ENCODE data around the gene ADH1A. TPM values are rescaled to one million over a fixed set of nuclear protein-coding genes. Genes with fewer than 3 reads are reported as not detected.

The ADH1A gene
- polyA plus RNA-seq, 1 donor (not counting 4 experiments of a cell fraction or from before 2014, with no cell fraction given) = not detected

DNA sequence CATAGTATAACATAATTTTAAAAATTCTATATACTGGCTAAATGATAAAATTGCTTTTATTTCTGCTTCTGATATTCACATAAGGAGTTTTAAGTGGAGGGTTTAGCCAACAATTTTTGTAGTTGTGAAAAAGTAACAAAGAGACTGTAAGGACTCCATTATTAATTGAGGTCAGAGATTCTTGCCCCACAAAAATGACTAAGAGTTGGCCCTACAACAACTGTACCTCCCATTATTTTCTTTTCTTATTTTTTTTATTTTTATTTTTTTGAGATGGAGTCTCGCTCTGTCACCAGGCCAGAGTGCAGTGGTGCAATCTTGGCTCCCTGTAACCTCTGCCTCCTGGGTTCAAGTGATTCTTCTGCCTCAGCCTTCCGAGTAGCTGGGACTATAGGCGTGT lies 39.9 kb upstream of the ADH1A start:
- dilution Hi-C loops (cut with MboI; ENCODE audit: extremely low pct_ligation_motif_present, low sequenced_read_pairs) = no loop called here
- H3K4me2 ChIP-seq (ENCODE audit: control insufficient read depth, extremely low read depth, insufficient read depth, low read depth, low read length) = no peak overlapping the region
- no peak for FAIRE-seq
- H3K27me3 ChIP-seq (ENCODE audit: control insufficient read depth, extremely low read depth, insufficient read depth, low read length) = no peaks in the 10 kb centered on the region
- H2AFZ ChIP-seq (ENCODE audit: control insufficient read depth, low read length) = no peak overlapping the region
- no peak overlapping the region for H3K27ac ChIP-seq (ENCODE audit: control insufficient read depth, insufficient read depth, low read length)
- H3K9ac ChIP-seq (ENCODE audit: control insufficient read depth, extremely low read depth, insufficient read depth, low read length) = no peak overlapping the region
- H3K4me3 ChIP-seq (ENCODE audit: control insufficient read depth in 2 of 3, extremely low read depth in 1 of 3, insufficient read depth in 2 of 3, low read depth in 1 of 3, low read length in 3 of 3) = no peak overlapping the region
- H3K9me3 ChIP-seq (ENCODE audit: control insufficient read depth, low read depth, low read length) = no peaks in the 10 kb centered on the region
- H3K79me2 ChIP-seq (ENCODE audit: control insufficient read depth, insufficient read depth, low read length) = no peaks in the 10 kb centered on the region
- no peaks in the 10 kb centered on the region for H3K4me1 ChIP-seq (ENCODE audit: control insufficient read depth, extremely low read depth, insufficient read depth, low read length)
- TF ChIP-seq EZH2 (IDR thresholded peaks at IDR 0.05; ENCODE audit: low read length) (no peak), CTCF (optimal IDR thresholded peaks at IDR 0.05 in 1 of 3, IDR thresholded peaks at IDR 0.05 in 1 of 3, conservative IDR thresholded peaks at IDR 0.05 in 1 of 3; ENCODE audit: extremely low read depth in 1 of 3, insufficient read depth in 2 of 3, low read length in 3 of 3) (no peak)
- H3K36me3 ChIP-seq (ENCODE audit: control insufficient read depth in 2 of 2, extremely low read depth in 1 of 2, insufficient read depth in 2 of 2, low read length in 2 of 2) = no peaks in the 10 kb centered on the region
- H3K9me1 ChIP-seq (ENCODE audit: control insufficient read depth, extremely low read depth, insufficient read depth, low read length) = no peaks in the 10 kb centered on the region
- DNase-seq (ENCODE audit: low read depth, low spot score) = no peak
- H4K20me1 ChIP-seq (ENCODE audit: control insufficient read depth, extremely low read depth, insufficient read depth, low read length) = no peaks in the 10 kb centered on the region

DNA sequence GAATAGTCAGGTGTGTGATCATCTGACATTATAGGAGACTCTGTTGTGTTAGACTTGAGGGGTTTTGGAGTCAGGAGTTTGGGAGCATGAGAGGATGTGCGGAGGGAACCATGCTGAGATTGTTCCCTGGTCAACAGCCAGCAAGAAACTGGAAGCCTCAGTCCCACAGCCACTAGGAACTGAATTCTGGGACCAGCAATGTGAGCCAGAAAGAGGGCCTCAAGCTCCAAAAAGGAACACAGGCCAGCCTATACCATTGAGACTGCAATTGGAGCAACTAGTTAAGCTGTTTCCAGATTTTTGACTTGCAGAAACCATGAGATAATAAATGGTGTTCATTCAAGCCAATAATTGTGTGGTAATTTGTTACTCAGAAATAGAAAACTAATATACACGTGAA lies 39.1 kb upstream of the ADH1A start:
- TF ChIP-seq EZH2 (IDR thresholded peaks at IDR 0.05; ENCODE audit: low read length) (no peak), CTCF (optimal IDR thresholded peaks at IDR 0.05 in 1 of 3, IDR thresholded peaks at IDR 0.05 in 1 of 3, conservative IDR thresholded peaks at IDR 0.05 in 1 of 3; ENCODE audit: extremely low read depth in 1 of 3, insufficient read depth in 2 of 3, low read length in 3 of 3) (no peak)
- FAIRE-seq = no peak
- H3K36me3 ChIP-seq (ENCODE audit: control insufficient read depth in 2 of 2, extremely low read depth in 1 of 2, insufficient read depth in 2 of 2, low read length in 2 of 2) = no peaks in the 10 kb centered on the region
- H3K4me2 ChIP-seq (ENCODE audit: control insufficient read depth, extremely low read depth, insufficient read depth, low read depth, low read length) = no peak overlapping the region
- H3K27ac ChIP-seq (ENCODE audit: control insufficient read depth, insufficient read depth, low read length) = no peak overlapping the region
- no peaks in the 10 kb centered on the region for H3K79me2 ChIP-seq (ENCODE audit: control insufficient read depth, insufficient read depth, low read length)
- H2AFZ ChIP-seq (ENCODE audit: control insufficient read depth, low read length) = no peak overlapping the region
- H3K27me3 ChIP-seq (ENCODE audit: control insufficient read depth, extremely low read depth, insufficient read depth, low read length) = no peaks in the 10 kb centered on the region
- H3K9me1 ChIP-seq (ENCODE audit: control insufficient read depth, extremely low read depth, insufficient read depth, low read length) = no peaks in the 10 kb centered on the region
- dilution Hi-C loops (cut with MboI; ENCODE audit: extremely low pct_ligation_motif_present, low sequenced_read_pairs) = no loop called here
- H3K9me3 ChIP-seq (ENCODE audit: control insufficient read depth, low read depth, low read length) = no peaks in the 10 kb centered on the region
- H3K4me3 ChIP-seq (ENCODE audit: control insufficient read depth in 2 of 3, extremely low read depth in 1 of 3, insufficient read depth in 2 of 3, low read depth in 1 of 3, low read length in 3 of 3) = no peak overlapping the region
- DNase-seq (ENCODE audit: low read depth, low spot score) = no peak
- no peak overlapping the region for H3K9ac ChIP-seq (ENCODE audit: control insufficient read depth, extremely low read depth, insufficient read depth, low read length)
- no peaks in the 10 kb centered on the region for H4K20me1 ChIP-seq (ENCODE audit: control insufficient read depth, extremely low read depth, insufficient read depth, low read length)
- H3K4me1 ChIP-seq (ENCODE audit: control insufficient read depth, extremely low read depth, insufficient read depth, low read length) = no peaks in the 10 kb centered on the region

All from keratinocyte (primary cell).